Inferior parietal cortex (tissue), 1 donor: Measurements from ENCODE around the gene H3-3A.

Source experiments
- DNase-seq: peaks from one replicate; pipeline ENCODE4 v3.0.0-alpha.2; 2016; ENCODE audit errors: extremely low spot score

H3-3A gene

DNA sequence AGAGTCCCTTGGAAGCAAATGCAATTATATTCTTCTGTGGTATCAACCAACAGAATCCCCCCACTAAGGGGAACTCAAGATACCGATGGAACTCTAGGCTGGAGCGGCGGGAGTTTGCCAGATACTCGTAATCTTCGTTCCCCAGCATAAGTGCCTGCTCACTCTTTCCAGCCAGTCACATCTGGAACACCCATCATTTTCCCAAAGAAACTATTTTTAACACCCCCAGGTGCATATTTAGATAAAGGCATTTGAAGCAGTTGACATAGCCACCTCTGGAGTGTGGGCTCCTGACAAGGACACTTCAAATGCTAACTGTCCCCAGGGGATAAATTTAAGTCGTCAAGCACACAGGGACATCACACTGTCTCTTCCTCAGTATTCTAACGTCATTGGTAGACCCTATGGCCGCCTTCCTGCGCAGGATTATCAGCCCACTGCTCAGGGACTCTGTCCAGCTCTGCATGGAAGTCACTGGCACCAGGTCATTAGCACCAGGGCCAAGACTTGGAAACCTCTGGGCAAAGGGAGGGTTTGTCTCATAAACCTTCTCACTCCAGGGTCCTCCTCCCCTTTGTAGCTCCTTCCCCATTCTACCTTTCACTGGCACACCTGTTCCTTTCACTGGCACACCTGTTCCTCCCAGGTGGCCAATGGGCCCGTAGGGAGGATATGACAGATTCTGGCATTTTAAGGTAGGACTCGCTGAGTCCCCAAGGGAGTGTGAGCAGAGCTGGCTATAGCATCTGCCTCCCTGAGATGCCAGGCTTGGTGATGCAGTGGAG is 48.8 kb downstream of the H3-3A start:
- DNase-seq: peak; percentile 63

DNA sequence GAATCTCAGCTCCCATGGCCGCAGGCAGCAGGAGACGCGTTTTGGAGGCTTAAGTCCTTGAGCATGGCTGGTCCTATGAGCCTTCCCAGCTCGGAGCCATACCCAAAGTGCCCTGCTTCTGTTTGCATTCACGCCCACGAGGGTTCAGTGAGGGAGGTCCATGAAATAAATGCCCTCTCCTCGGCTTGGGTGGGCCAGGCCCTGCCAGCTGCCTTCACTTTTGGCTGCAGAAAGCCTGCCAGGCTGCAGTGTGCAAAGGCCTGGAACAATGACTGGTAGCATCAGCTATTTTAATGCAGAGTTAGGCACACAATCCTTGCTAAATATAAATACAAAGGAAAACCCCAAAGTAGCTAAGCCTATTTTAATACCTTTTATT is 49.4 kb downstream of the H3-3A start:
- DNase-seq: no peak

DNA sequence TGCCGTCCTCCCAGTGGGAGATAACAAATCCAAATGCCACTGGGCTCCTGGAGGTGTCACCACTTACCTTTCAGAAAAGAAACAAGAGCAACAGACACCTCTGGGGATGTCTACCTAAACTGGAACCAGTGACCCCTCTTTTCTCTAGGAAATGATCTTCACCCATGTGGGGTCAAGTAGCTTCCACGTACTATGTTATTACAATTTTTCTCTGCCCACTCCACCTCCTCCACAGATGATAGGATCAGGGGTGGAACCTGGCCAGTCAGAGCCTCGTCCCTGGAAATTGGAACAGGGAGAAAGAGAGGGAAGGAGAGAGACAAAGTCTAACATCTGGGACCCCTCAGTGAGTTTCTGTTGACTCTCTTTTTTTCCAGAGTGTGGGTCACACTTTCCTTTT is 50.1 kb downstream of the H3-3A start:
- DNase-seq: no peak

DNA sequence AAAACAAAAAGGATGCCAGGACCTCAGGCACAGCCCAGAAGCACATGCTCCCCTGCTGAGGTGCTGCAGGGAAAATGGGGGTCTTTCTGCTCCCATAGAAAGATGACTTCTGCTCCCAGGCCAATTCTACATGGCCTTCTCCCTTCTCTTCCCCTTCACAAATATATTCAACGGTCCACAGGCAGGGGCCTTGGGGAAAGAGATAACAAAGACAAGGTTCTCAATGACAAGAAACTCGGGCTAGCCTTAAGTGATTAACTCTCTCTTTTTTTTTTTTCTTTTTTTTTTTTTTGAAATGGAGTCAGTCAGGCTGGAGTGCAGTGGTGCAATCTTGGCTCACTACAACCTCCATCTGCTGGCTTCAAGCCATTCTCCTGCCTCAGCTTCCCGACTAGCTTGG is 54.2 kb downstream of the H3-3A start:
- DNase-seq: no peak

DNA sequence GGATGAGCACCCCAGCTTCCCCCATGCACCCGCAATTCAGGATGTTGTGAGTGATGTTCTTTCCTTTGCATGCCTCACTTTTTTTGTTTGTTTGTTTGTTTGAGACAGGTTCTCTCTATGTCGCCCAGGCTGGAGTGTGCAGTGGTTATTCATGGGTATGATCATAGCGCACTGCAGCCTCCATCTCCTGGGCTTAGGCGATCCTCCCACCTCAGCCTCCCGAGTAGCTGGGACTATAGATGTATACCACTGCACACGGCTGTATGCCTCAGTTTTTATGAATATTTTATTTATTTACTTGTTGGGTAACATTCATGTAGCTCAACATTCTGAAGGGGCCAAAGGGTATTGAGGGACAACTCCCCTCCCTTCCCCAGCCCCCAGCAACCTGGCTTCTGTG is 54.8 kb downstream of the H3-3A start:
- no peak for DNase-seq

DNA sequence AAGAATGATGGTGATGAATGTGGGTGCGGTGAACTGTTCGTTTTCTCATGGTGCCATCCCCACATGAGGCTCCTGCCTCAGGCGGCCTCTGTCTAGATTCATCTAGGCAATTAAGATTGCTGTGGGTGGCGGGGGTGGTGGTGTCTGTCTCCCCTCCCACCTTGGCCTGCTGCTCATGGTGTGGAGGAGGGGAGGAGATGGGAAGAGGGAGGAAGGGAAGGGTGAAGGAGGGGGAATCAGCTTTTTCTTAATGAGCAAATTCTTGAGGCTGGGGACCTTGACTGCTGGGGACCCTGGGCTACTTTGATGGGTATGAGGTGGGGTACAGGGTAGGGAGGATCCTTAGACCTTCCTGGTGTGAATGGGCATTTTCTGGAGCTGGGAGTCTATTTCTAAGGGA is 55.8 kb downstream of the H3-3A start:
- DNase-seq: no peak

DNA sequence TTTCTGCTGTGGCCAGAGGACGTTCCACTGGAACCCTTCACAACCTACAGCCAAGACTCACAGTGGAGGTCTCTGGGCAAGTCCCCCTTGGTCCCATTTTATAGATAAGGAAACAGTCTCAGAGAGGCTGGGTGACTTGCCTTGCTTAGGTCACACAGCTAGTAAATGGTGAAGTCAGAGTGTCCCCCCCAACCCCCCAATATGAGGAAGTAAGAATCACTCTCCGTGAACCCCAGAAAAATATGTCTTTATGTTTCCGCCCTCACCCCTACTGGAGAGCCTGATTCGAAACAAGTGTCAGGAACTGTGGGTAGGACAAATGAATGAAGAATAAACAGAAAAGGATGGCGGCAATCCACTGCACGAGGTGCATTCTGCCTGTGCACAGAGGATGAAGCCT is 56.7 kb downstream of the H3-3A start:
- DNase-seq: no peak

DNA sequence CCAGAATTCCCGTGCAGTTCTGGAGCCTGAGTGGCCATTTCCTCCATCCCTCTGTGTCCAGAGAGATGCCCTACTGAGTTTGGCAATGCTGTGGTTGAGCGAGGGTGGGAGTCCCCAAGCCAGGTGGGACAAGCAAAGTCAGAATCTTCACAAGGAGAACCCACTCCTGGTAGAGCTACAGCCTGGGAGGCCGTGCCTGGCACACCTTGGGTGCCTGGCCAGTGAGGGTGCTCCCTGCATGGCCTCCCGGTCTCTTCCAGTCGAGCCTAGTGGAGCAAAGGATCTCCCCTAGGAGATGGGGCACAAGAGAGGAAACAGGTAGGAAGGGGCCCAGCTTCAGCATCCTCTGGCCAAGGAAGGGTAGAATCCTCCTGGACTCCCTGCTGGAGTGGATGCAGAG is 57.9 kb downstream of the H3-3A start:
- no peak for DNase-seq

DNA sequence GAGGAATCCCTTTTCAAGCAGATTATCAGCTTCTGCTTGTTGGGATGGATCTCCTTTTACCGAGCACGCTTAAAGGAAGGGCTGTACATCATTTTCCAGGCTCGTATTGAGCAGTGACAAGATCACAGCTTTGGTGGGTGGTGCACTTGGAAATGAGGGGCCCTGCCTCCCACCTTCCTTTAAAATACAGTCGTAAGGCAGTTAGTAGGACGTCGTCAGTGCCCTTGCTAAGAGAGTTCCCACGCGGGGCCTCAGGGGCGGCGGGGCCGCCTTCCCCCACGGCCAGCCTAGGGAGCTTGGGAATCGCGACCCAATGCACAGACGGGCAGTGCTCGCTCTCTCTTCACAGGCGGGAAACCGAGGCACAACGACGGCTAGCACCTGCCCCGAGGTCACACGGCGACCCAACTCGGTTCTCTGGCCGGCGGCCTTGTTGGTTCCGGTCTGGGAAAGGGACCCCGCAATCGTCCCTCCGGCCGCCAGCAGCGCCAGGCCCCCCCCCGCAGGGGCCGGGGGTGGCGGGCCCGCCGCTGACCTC is 58.6 kb downstream of the H3-3A start:
- DNase-seq: no peak
